ENCODE data around the gene TPPP.
A peak's percentile ranks its signal among the peaks of the same experiment; 100 is the strongest.

Gene TPPP

GRCh38 chr5:624118-624950, 68.8 kb downstream of the TPPP start:
- DNase-seq: no peak

- DNase-seq: no peak
Observed at GRCh38 chr5:623531-623930, 69.6 kb downstream of the TPPP start.

- DNase-seq: no peak
Observed at GRCh38 chr5:622946-623522, 70.1 kb downstream of the TPPP start.

- no peak for DNase-seq
Observed at GRCh38 chr5:622359-622758, 70.8 kb downstream of the TPPP start.

- no peak for DNase-seq
Observed at GRCh38 chr5:621341-621761, 71.8 kb downstream of the TPPP start.

- no peak for DNase-seq
Observed at GRCh38 chr5:620586-621180, 72.5 kb downstream of the TPPP start.

- DNase-seq: no peak
Observed at GRCh38 chr5:620152-620551, 73.0 kb downstream of the TPPP start.

GRCh38 chr5:619444-619843, 73.7 kb downstream of the TPPP start:
- DNase-seq: no peak

- no peak for DNase-seq
Observed at GRCh38 chr5:618450-618849, 74.7 kb downstream of the TPPP start.

- DNase-seq: no peak
Observed at GRCh38 chr5:617896-618295, 75.3 kb downstream of the TPPP start.

- no peak for DNase-seq
Observed at GRCh38 chr5:616484-617039, 76.6 kb downstream of the TPPP start.

- peak in 1 of 14 donors; percentile 53 for DNase-seq
Observed at GRCh38 chr5:612498-613424, 80.4 kb downstream of the TPPP start.

- DNase-seq: peak; percentile 38 to 96 (median 86)
Observed at GRCh38 chr5:611731-612486, 81.2 kb downstream of the TPPP start, which contains the start of gene CEP72. TSS of gene CEP72 (plus strand) at chr5:612340. CDS start at chr5:612362, 22 bp downstream.

- no peak for DNase-seq
Observed at GRCh38 chr5:610744-611730, 82.1 kb downstream of the TPPP start.

- no peak for DNase-seq
Observed at GRCh38 chr5:610011-610743, 83.0 kb downstream of the TPPP start.

Data from C1 segment of cervical spinal cord (tissue), 14 donors.